ENCODE results near the gene IFT43. TPM values are rescaled to one million over a fixed set of nuclear protein-coding genes. Genes with fewer than 3 reads are reported as not detected.

Gene IFT43
- total RNA-seq, 1 experiment from 2014 or later: 24.2 TPM

GRCh38 chr14:75993567-75994041 lies 8.0 kb downstream of the IFT43 start:
- Histone ChIP-seq H3K9ac (ENCODE audit: low read length) (no peak overlapping the region), H3K4me3 (replicated peaks in 1 of 2; ENCODE audit: low read depth in 1 of 2, low read length in 2 of 2) (no peak overlapping the region), H4K20me1 (ENCODE audit: insufficient read depth) (no peaks in the 10 kb centered on the region), H3K27ac (ENCODE audit: low read depth, low read length) (no peak overlapping the region), H3K27me3 (ENCODE audit: insufficient read depth, low read length) (no peaks in the 10 kb centered on the region), H2AFZ (ENCODE audit: low read depth, low read length, poor library complexity, severe bottlenecking) (no peak overlapping the region), H3K79me2 (ENCODE audit: insufficient read depth, low read length) (no peaks in the 10 kb centered on the region), H3K9me2 (ENCODE audit: insufficient read depth) (no peaks in the 10 kb centered on the region), H3K9me3 (ENCODE audit: control insufficient read depth in 1 of 2, insufficient read depth in 1 of 2, low read depth in 1 of 2, low read length in 2 of 2) (no peaks in the 10 kb centered on the region), H3K36me3 (ENCODE audit: control insufficient read depth in 1 of 2, insufficient read depth in 2 of 2, low read length in 2 of 2) (peaks cover 3 to 19% of the 10 kb centered on the region in 2 experiments; a peak in 2 of 4 replicates), H3K4me1 (ENCODE audit: control insufficient read depth in 1 of 2, insufficient read depth in 2 of 2, low read length in 2 of 2) (no peaks in the 10 kb centered on the region), H3K4me2 (ENCODE audit: low read length) (no peak overlapping the region)
- no peak for ATAC-seq
- intact Hi-C loops (cut with micrococcal nuclease): no loop called here
- RAD21 ChIA-PET (ENCODE audit: low non-redundant PET in 1 of 2, low total read pairs in 2 of 2, uncharacterized antibody in 2 of 2, unreplicated experiment in 2 of 2): no interaction called here
- DNase-seq (ENCODE audit: low read depth, low spot score): no peak
- TF ChIP-seq CEBPB (IDR thresholded peaks at IDR 0.05; ENCODE audit: low read depth) (no peak), JUND (IDR thresholded peaks at IDR 0.05) (no peak), POLR2A (IDR thresholded peaks at IDR 0.05; ENCODE audit: borderline replicate concordance, extremely low read depth, insufficient read depth, insufficient read length) (no peak), SIN3A (IDR thresholded peaks at IDR 0.05; ENCODE audit: low read depth) (no peak), REST (IDR thresholded peaks at IDR 0.05; ENCODE audit: low read depth) (no peak), FOSL1 (IDR thresholded peaks at IDR 0.05; ENCODE audit: low read depth) (no peak), EZH2 (IDR thresholded peaks at IDR 0.05) (no peak), ZFX (IDR thresholded peaks at IDR 0.05) (no peak)
- POLR2A ChIA-PET: no interaction called here
- no TSS peak for BruUV-seq (replicated peaks)
- CTCF ChIA-PET: no interaction called here

Measured in HCT116 (cell line).